SKM-1 (cell line): ENCODE measurements around the gene CFAP97D2.
"Not testable (repeated sequence)": the region's sequence is repeated elsewhere in the genome, so short reads cannot be mapped to it uniquely, and the experiment has no call there.

Experiments used
- DNase-seq: peaks from one replicate; lab custom pipeline; 2025; ENCODE audit not compliant: unreplicated experiment; lab: John Stamatoyannopoulos, UW

The CFAP97D2 gene

GRCh38 chr13:114198556-114198955, 19.5 kb downstream of the CFAP97D2 start:
- no peak for DNase-seq

- DNase-seq: not testable (repeated sequence)
Observed at GRCh38 chr13:114199526-114199925, 20.5 kb downstream of the CFAP97D2 start.

GRCh38 chr13:114199954-114200353, 20.9 kb downstream of the CFAP97D2 start:
- no peak for DNase-seq

- no peak for DNase-seq
Observed at GRCh38 chr13:114200399-114200911, 21.4 kb downstream of the CFAP97D2 start.

- DNase-seq: no peak
Observed at GRCh38 chr13:114202581-114202980, 23.5 kb downstream of the CFAP97D2 start.

- DNase-seq: no peak
Observed at GRCh38 chr13:114203536-114203935, 24.5 kb downstream of the CFAP97D2 start.

- no peak for DNase-seq
Observed at GRCh38 chr13:114204894-114205293, 25.8 kb downstream of the CFAP97D2 start.

- no peak for DNase-seq
Observed at GRCh38 chr13:114208134-114208533, 29.1 kb downstream of the CFAP97D2 start.

GRCh38 chr13:114211446-114212157, 32.5 kb downstream of the CFAP97D2 start:
- DNase-seq: no peak

GRCh38 chr13:114212158-114212495, 33.1 kb downstream of the CFAP97D2 start:
- no peak for DNase-seq

GRCh38 chr13:114213980-114214379, 34.9 kb downstream of the CFAP97D2 start:
- no peak for DNase-seq

- DNase-seq: no peak
Observed at GRCh38 chr13:114219392-114219791, 40.3 kb downstream of the CFAP97D2 start.

GRCh38 chr13:114222461-114222968, 43.5 kb downstream of the CFAP97D2 start:
- peak; percentile 16 for DNase-seq

- DNase-seq: no peak
Observed at GRCh38 chr13:114224201-114224600, 45.1 kb downstream of the CFAP97D2 start.

- DNase-seq: no peak
Observed at GRCh38 chr13:114225610-114226009, 46.6 kb downstream of the CFAP97D2 start.

- no peak for DNase-seq
Observed at GRCh38 chr13:114226088-114226487, 47.0 kb downstream of the CFAP97D2 start.

- peak; percentile 59 for DNase-seq
Observed at GRCh38 chr13:114226699-114227323, 47.8 kb downstream of the CFAP97D2 start.

- DNase-seq: no peak
Observed at GRCh38 chr13:114227528-114227927, 48.5 kb downstream of the CFAP97D2 start.

GRCh38 chr13:114228176-114228575, 49.1 kb downstream of the CFAP97D2 start:
- DNase-seq: no peak

- no peak for DNase-seq
Observed at GRCh38 chr13:114229506-114229905, 50.4 kb downstream of the CFAP97D2 start.

- peak; percentile 13 for DNase-seq
Observed at GRCh38 chr13:114230117-114230516, 51.1 kb downstream of the CFAP97D2 start.

GRCh38 chr13:114230575-114230974, 51.5 kb downstream of the CFAP97D2 start:
- DNase-seq: no peak
